Retina (tissue), 1 donor: ENCODE measurements around the gene CABCOCO1.

Source experiments
- DNase-seq: peaks from one replicate; pipeline ENCODE4 v3.0.0-alpha.2; 2016

Gene CABCOCO1

DNA sequence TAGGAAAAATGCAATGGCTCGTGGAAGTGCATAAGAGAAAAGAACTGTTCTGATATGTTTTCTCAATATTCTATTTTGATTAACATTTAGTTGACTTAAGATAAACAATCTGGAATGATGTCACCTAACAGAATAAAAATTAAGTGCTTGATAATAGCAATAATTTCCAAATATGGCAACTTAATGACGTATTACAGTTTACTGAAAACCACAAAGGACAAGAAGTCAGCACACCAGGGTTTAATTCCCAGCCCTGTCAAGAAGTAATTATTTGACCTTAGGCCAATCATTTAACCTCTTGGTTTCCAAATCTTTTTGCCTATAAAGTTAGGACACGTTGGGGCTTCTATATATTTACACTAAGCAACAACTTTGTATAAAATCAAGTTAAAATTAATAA, 95.7 kb downstream of the CABCOCO1 start:
- no peak for DNase-seq

DNA sequence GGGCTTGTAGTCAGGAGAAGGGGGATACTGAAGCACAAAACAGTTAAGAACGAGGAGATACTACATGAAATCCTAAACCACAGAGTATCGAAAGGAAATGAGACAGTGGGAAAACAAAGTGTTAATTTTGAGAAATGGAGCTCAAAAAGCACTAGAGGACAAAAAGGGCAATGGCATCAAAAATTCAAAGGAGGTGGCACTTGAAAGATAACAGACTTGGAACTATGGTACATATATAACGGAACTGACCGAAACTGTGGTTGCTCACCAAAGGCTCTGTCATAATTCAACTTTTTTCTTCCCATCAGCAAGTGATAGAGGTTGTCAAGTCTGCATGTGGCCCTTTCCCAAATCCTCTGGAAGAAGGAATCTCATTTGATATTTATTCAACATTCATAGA, 97.0 kb downstream of the CABCOCO1 start:
- DNase-seq = no peak

DNA sequence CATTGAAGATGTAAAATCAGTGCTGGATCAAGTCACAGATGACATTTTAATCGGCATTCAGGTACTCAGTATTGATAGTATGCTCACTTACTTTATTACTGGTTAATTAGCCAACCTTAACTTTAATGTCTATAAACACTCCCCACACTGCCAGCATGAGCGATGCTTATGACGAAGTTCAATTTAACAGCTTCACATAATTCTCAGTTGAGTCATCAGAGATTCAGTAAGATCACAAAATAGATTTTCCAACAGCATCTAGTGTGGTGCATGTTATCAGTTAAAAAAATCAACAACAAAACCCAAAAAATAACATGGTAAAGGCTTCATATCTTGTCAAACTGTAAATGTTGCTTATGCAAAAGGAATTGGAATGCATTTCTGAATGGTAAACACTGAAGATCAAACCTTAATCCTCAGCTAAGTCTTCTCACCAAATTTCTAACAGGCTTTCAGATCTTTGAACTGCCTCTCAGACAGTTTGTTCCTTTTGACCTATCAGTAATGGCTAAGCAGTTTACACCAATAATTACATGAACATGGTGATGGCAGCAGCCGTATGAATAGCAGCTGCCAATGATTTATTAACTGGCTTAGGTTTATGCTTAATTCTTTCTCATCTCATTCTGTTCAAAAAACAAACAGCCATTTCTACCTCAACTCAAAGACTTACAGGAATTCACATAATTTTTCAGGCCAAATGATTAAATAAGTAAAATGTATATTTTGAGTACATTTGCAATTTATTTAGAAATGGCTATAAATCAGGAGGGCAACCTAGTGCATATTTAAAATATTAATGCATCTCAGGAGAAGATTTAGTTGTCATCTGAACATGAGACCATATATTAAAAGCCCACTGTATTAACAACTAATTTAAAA, 98.5 kb downstream of the CABCOCO1 start:
- DNase-seq = no peak

DNA sequence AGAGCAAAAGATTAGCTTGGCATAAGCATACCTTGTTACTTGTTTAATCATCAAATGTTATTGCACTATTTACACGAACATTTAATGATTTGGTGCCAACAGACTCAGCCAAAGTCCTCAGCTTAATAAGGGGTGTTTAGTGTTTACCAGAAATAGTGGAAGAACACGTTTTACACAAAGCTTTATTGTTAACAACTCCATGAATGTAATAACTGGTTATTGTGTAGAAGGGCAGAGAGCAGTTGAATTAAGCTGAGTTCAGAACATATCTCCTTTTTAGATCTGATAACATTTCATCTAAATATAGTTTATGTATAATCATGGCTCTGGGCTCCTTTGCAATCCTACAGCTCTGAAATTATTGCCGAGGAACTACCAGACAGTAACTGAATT, 99.1 kb downstream of the CABCOCO1 start:
- no peak for DNase-seq

DNA sequence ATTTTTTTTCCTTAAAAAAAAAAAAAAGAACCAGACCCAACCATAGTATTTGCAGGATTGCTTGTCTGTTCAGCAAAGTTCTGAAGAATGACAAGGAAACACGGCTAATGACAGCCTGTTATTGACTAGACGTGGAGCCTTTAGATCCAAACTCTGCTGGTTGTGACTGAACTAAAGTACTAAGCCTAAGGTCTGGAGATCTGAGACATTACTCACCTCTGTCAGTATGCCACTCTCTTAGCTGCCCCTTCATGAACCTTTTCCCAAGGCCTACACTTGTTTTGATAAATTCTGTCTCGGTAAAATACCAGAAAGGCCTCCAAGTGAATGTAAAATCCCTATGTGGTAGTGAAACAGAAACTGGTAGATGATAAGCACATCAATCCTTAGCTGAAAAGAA, 101.0 kb downstream of the CABCOCO1 start:
- DNase-seq = no peak

DNA sequence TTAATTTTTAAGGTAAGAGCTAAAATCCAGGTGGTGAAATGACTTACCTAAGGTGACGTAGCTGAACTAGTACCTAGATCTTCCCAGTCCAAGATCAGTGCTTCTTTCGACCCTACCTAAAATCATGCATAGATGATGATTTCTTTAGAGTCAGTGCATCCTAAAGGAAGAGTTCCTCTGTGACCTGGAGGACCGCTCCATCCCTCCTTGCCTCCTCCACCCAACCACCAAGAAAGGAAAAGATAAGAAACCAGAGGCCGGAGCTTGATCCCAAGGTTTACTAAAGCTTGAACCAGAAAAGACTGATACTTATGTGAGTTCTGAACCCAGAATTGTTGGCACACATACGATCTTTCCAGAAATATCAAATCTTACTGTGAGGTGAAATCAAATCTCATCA, 101.8 kb downstream of the CABCOCO1 start:
- no peak for DNase-seq

DNA sequence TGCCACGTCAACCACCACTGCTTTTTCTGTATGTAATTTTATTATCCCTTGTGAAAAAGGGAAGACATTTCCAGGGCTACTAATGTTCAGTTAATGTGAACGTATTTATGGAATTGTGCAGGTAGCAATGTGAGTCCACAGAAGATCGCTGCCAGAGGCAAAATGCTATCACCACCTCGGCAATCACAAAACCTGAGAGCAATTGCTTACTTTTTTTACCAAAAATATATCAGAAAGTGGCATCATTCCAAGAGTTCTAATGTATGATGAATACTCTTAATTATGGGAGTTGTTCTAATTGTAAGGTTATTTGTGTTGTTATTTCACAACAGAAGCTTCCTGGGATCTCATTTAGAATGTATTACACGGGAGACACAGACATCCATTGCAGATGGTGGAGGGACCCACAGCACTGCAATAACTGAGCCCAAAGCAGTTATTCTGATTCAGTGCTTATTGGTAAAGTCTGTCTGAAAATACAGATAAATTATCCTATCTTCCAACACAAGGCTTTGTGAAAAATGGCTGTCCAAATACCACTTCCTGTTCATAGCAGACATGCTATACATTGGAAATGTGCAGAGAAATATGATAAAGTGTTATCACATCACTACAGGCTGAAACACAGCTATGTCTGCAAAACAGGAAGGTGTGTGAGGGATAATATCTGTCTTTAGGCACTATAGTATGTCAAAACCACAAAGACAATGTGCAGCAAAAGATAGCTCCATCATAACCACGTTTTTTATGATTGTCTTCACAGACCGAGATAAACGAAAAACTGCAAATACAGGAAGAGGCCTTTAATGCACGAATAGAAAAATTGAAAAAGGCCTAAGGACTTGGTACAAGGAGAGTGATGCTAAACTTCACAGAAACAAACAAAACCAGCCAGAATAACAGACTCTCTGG, 102.7 kb downstream of the CABCOCO1 start:
- no peak for DNase-seq

DNA sequence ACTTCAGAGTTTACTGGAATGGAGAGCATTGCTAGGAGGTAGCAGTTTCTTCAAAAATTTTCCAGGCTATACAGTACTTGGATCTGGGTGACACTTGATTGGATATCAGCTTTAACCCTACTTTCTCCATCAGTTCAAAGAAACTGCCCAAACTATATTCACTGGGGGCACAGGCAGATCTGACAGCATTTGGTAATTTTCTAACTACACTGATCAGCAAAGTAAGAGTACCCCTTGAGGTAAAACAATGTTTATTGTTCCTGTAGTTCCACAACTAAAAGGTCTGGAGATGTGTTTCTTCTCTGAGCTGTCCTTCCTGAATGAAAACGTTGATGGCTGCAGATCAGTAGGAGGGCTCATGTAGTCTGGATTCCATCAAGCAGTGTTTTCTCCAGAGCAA, 104.2 kb downstream of the CABCOCO1 start:
- no peak for DNase-seq

DNA sequence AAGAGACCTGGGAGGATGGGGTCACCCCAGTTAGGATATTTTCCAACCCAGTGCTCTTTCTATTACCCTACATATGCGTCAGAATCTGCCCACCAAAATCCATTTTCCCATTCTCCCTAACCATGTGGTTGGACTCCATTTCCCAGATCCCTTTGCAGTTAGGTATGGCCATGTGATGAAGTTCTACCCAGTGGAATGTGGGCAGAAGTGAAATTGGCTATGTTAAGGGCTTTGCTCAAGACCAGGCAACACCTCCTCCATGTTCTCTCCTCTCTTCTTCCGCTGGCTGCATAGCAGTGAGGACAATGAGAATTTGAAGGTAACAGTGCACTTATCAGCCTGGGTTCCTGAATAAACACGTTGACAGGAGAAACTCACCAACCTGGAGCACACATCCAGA, 111.3 kb downstream of the CABCOCO1 start:
- no peak for DNase-seq

DNA sequence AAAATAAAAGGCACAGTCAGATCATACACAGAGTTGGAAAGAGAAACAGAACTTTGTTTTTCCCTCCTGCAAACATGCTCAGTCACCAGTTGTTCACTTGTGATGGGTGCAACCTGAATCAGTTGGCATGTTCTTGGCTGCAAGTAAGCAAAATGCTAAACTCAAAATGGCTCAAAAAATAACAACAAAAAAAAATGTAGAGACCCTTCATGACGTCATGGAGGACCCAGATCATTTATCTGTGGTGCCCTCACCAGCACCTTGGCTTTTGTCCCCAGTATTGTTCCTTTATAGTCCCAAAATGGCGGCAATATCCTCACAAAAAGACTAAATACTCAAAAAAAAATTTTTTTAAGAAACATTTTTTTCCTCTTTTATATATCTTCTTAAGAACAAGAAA, 112.4 kb downstream of the CABCOCO1 start:
- no peak for DNase-seq

DNA sequence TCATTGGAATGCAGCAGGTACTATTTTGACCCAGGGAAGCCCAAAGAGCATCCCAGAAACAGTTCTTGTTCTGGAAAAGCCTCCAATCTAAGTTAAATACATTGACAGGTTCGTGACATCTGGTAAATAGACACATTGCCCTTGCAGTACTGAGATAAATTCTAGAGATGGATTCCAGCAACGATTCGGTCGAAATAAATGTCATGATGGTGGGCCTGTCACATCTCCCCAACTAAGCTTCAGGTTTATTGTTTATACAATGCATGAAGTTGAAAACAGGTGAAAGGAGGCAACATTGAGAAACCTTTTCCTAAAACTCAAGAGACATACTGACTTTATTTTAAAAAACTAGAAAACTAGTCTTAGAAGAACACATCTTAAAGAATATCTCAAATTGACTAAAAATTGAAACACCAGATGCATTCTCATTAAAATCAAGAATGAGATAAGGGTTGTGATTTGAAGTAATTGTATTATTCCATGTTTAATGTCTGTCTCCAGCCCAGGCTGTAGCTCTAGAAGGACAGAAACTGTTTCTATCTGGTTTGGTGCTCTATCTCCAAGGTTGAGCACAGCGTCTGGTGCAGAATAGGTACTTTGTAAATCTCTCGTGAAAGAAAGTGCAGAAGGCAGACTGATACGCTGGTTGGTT, 114.0 kb downstream of the CABCOCO1 start:
- DNase-seq = no peak

DNA sequence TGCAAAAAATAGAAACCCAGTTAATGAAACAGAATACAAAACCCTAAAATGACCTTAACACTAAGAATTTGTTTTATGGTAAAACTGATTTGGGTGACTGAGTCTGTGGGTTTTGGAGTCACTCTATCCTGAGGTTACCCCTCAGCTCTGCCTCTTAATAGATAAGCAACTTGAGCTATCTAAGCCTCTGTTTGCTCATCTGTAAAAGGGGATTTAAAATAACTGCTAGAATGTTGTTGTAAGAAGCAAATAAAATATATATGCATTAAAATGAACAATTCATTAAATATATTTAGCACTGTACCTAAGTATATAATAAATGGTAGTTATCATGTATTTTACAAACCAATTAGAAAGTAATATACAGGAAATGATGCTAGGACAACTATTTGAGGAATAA, 115.4 kb downstream of the CABCOCO1 start:
- DNase-seq = no peak

DNA sequence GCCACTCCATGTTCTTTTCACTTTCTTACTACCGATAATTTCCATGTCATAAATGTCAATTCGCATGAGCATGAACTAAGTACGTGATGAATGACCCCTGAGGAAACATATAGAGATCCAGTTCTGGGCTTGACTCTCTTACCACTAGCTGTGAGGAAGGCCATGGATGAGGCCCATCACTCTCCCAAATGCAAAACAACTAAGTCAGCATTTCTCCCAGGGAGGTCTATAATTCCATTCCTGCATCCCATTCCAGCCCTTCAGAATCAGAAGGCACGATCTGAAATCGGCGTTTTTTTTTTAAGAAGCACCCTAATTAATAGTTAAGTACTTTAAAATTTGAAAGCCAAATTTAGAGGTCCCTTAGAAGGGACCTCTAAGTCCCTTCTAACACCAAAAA, 116.5 kb downstream of the CABCOCO1 start:
- DNase-seq = no peak

DNA sequence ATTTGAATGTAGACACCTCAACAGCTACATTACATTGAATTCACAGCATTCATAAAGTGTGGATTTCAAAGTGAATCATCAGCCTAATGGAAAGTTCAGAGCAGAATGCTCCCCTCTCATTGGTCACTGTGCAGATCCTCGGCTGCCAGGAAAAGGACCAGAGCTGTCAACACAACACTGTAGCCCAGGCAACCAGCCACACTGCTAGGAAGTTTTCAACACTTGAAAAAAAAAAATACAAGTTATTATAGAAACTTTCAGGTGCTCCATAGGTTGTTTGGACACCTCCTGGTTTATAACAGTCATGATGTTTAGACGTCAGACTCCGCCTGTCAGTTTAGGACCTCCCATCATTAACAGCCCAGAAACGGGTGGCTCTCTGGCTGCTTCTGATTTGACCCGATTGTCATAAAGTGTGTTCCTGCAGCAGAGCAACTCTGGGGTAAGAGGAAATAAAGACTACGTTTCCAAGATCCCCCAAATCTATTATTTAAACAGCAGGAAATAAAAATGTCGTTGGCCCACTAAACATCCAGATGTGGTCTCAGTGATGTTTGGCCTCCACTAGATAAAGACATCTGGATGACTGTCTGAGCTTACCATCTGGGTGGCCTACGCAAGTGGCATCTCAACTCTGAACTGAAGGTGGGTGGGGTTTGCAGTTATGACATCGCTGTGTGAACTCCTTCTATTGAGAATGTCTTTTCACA, 117.4 kb downstream of the CABCOCO1 start:
- no peak for DNase-seq

DNA sequence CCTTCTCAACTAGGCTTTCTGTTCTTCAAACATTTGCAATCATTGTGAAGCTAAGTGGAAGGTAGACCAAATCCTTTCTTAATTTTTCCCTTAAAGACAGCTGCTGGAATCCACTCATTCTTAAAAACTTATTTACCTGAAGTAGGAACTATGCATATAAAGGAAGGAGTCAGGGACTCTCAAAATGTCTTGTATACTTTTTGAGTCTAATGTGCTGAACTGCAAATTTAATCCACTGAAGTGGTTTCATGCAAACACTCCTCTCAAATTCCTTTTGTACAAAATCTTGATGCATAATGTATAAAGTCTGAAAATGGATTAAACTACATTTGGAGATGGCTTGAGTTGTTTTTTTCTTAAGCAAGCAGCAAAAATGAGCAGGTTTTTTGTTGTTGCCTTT, 118.0 kb downstream of the CABCOCO1 start:
- DNase-seq = no peak

DNA sequence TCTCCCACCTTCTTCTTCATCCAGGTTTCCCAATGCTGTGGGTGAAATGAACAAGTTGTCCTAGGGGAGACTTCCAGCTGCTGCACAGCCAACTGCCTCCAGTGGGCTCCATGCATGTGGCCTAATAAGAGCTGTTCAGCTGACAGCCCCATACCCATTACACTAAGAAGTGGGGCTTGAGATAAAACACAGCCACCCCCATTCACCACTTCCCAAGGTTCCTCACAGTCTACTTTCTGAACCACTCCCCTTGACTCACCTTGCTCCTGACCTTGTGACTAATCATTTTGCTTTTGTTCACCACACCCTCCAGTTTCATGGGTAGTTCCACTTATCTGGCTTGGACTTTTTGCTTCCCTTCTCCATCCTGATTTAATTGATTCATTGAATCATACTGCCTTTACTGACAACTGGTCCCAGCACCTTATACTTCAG, 119.3 kb downstream of the CABCOCO1 start:
- no peak for DNase-seq

DNA sequence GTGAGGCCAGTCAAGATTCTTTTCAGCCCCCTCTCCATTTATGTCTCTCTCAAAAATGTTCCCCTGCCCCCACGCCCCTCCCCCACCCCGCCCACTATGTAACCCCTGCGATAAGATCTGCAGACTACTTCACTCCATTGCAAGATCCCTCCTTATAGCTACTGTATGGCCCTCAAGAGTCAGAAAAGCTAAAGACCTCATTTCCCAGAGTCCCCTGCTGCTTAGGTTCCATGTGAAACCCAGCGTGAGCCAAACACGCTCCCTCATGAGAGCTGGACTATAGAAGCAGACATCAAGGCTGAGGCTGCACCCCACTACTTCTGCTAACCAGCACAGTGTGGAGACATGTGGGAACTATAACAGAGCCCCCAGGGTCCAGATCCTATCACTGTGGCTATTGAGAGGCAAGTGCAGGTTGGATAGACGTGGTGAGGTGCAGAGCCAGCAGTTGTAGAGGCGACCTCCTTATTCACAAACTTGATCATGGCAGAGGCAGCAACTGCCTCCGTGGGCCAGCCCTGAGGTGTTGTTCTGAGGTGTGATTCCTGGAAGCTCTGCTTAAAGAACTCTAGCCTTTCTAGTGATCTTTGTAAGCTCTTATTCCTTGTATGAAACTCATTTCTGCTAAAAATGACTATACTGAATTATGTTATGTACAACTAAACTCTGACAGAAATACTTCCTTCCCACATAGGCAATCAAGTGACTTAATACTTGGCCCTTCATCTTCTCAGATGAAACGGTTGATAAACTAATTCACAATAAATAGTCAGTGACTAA, 121.8 kb downstream of the CABCOCO1 start:
- DNase-seq = no peak

DNA sequence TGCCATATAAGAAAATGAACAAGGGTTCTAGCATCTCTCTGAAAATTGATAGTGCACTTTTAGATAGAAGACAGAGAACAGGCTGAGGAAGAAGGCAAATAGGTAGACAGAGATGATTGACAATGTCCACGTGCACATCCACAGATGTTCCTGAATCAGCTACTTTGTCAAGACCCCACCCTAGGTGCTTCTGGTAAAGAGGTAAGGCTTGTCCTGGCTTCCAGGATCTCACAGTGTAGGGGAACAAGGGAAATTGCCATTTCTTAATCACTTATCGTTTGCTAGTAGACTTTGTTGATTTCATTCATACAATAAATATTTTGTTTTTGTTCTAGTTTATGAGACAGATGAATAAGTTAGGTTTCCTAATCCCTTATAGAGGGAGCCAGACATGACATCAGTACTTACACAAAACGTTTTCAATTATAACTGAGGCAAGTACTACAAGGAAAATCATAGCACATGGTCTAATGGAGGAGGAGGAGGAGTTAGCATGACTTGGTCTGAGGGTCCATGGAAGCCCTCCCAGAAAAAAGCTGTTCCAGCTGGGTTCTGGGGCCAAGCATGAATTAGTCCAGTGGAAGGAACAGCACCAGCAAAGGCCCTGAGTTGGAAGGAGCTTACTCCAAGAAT, 122.9 kb downstream of the CABCOCO1 start:
- DNase-seq = no peak

DNA sequence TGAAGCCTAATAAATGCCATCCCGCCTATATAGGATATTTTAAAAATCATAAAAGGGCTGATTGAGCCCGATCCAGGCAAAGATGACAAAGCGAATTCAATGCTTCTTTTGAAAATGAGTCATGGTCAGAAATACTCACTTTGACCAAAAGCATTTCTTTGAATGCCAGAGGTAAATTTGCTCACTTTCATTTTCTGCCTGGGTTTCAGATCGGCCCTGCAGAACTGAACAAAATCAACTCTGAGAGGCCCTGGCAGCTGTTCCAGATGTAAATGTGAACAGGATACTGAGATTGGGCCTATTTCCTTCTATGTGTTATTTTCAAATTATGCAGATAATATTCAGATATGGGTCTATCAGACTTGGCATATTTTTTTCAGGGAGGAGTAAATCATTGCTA, 124.0 kb downstream of the CABCOCO1 start:
- no peak for DNase-seq

DNA sequence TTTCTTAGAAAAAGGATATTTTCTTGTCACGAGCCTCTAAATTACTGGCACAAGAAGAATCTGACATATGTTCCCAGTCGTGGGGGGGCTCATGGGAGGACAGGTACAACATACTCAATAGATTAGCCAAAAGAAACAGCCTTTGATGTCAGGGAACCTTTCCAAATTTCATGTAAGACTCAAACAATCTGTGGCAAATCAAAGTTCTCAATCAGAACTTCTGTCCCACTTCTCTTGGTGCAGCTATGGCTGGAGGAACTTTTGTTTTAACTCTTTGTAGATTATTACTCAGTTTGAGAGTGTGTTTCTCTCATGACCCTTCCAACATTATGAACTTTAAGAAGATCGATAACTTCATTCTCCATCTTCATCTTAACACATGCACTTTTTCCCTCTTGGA, 124.4 kb downstream of the CABCOCO1 start:
- DNase-seq = no peak

DNA sequence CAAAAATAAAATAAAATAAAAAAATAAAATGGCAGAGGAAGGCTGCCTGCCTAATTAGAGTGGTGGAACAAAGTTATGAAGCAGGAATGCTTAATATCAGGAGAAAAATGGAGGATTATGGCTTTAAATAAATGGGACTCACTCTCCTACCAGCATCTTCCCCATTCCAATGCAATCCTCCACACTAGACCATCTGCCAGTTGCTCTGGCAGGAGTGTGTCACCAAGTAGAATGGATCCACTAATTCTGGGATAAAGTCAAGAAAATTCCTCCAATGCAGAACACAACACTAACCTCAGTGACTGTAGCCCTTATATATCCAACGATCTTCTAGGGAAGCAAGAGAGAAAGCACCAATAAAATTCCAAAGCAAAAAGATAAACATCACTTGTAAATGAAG, 126.3 kb downstream of the CABCOCO1 start:
- DNase-seq = no peak
